ENCODE measurements around the gene RGS8. TPM values are rescaled to one million over a fixed set of nuclear protein-coding genes. Genes with fewer than 3 reads are reported as not detected.

Gene RGS8
- polyA plus RNA-seq, 1 of the 3 experiments (the other 2 are of a cell fraction) = not detected

DNA sequence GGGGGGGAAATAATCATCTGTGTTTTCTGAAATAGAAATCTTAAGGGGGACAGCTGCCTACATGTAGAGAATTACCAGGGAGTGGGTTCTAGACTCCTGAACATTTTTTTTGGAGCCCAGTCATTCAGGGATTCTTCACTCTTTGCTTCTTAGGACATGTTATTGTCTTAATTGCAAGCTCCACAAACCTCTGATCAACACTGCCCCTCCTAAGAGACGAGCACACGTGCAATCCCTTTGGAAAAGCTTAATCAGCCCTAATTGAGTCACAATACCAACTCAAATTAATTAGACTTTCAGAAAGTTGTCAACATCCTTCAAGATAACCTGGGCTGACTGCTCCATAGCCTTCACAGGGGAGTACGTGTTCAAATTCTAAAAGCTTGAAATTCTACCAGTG is 21.4 kb downstream of the RGS8 start (continued):
- TF ChIP-seq, protein P1, sequence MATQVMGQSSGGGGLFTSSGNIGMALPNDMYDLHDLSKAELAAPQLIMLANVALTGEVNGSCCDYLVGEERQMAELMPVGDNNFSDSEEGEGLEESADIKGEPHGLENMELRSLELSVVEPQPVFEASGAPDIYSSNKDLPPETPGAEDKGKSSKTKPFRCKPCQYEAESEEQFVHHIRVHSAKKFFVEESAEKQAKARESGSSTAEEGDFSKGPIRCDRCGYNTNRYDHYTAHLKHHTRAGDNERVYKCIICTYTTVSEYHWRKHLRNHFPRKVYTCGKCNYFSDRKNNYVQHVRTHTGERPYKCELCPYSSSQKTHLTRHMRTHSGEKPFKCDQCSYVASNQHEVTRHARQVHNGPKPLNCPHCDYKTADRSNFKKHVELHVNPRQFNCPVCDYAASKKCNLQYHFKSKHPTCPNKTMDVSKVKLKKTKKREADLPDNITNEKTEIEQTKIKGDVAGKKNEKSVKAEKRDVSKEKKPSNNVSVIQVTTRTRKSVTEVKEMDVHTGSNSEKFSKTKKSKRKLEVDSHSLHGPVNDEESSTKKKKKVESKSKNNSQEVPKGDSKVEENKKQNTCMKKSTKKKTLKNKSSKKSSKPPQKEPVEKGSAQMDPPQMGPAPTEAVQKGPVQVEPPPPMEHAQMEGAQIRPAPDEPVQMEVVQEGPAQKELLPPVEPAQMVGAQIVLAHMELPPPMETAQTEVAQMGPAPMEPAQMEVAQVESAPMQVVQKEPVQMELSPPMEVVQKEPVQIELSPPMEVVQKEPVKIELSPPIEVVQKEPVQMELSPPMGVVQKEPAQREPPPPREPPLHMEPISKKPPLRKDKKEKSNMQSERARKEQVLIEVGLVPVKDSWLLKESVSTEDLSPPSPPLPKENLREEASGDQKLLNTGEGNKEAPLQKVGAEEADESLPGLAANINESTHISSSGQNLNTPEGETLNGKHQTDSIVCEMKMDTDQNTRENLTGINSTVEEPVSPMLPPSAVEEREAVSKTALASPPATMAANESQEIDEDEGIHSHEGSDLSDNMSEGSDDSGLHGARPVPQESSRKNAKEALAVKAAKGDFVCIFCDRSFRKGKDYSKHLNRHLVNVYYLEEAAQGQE (IDR thresholded peaks at IDR 0.05; ENCODE audit: low read depth, low read length) = no peak
- no peak for TF ChIP-seq GATA2 (CRISPR knock-in tag; IDR thresholded peaks at IDR 0.05)

DNA sequence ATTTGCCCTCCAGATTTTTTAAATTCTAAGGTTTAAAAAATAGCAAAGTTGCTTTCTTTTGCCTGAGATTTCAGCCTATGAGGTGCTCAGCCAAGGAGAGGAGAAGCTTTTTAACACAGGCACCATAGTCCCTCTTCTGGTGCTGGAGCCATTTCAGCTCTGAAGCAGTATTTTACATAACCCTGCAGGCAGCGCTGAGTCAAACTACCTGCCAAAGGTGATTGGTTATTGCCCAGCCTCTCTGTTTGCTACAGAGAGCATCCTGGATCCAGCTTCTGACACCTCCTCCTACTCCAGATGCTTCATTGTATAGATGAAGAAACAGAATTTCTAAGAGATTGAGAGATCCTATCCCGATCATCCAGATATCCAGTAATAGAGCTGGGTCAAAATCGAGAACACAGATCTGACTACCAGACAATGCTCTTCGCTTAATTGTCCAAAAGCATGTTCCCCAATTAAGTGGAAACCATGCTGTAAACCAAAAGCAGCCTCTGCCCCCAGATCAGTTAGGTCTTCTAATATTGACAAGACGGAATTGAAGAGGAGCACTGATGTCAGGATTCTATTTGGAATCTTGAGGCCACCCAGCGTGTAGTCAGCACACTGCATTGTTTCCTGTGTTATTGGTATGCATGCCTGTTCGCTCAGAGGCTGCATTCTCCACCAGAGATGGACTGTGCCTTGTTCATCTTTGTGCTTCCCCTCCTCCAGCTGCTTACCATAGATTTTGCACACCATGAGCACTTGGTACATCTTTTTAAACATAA is 22.1 kb downstream of the RGS8 start:
- no peak for DNase-seq
- Histone ChIP-seq H3K9ac (no peak overlapping the region), H2AFZ (ENCODE audit: low read depth) (no peak overlapping the region), H3K27ac (ENCODE audit: low read depth in 2 of 2, low read length in 1 of 2) (no peak overlapping the region), H3K79me2 (ENCODE audit: insufficient read depth) (no peaks in the 10 kb centered on the region), H3K9me3 (no peaks in the 10 kb centered on the region), H3K36me3 (replicated peaks in 1 of 2; ENCODE audit: control insufficient read depth in 1 of 2, insufficient read depth in 2 of 2, low read length in 1 of 2) (no peaks in the 10 kb centered on the region), H3K4me1 (ENCODE audit: control insufficient read depth in 1 of 2, insufficient read depth in 2 of 2, low read depth in 1 of 2, low read length in 1 of 2) (no peaks in the 10 kb centered on the region), H3K4me3 (ENCODE audit: low read depth in 2 of 2, low read length in 1 of 2) (no peak overlapping the region), H3K4me2 (no peak overlapping the region), H4K20me1 (ENCODE audit: insufficient read depth) (no peaks in the 10 kb centered on the region), H3K27me3 (ENCODE audit: insufficient read depth) (no peaks in the 10 kb centered on the region), H3K9me2 (no peaks in the 10 kb centered on the region), H3F3A (replicated peaks; ENCODE audit: insufficient read depth) (no peaks in the 10 kb centered on the region)
- ChIA-PET POLR2A (no interaction called here), CTCF (interaction anchor here (1.1 to 2.1 kb wide), 3 partner anchors 12 to 122 kb away, joined by 3 to 6 read pairs (median 3); no protein-coding TSS in a partner anchor)
- WGBS (ENCODE audit: low lambda C conversion rate) = 67% methylated on average over 7 of the region's 7 CpGs
- no peak for TF ChIP-seq EP300 (IDR thresholded peaks at IDR 0.05; ENCODE audit: borderline replicate concordance in 1 of 2, low read depth in 1 of 2, low read length in 1 of 2)
- no peak for TF ChIP-seq RCOR1 (IDR thresholded peaks at IDR 0.05; ENCODE audit: low read length)
- no peak for TF ChIP-seq FOXJ3 (CRISPR knock-in tag; IDR thresholded peaks at IDR 0.05)
- TF ChIP-seq RXRA (IDR thresholded peaks at IDR 0.05; ENCODE audit: borderline replicate concordance, low read depth) = no peak
- TF ChIP-seq YY1 (IDR thresholded peaks at IDR 0.05; ENCODE audit: low read depth) = no peak
- TF ChIP-seq ELF1 (IDR thresholded peaks at IDR 0.05) = no peak
- no peak for TF ChIP-seq MXI1 (IDR thresholded peaks at IDR 0.05; ENCODE audit: low read depth, low read length)
- TF ChIP-seq, protein P2, sequence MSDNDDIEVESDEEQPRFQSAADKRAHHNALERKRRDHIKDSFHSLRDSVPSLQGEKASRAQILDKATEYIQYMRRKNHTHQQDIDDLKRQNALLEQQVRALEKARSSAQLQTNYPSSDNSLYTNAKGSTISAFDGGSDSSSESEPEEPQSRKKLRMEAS (IDR thresholded peaks at IDR 0.05; ENCODE audit: low read depth) = no peak
- no peak for TF ChIP-seq TEAD4 (IDR thresholded peaks at IDR 0.05; ENCODE audit: borderline replicate concordance, insufficient read depth)
- TF ChIP-seq NFIC (IDR thresholded peaks at IDR 0.05; ENCODE audit: borderline replicate concordance) = no peak
- TF ChIP-seq, protein P3, sequence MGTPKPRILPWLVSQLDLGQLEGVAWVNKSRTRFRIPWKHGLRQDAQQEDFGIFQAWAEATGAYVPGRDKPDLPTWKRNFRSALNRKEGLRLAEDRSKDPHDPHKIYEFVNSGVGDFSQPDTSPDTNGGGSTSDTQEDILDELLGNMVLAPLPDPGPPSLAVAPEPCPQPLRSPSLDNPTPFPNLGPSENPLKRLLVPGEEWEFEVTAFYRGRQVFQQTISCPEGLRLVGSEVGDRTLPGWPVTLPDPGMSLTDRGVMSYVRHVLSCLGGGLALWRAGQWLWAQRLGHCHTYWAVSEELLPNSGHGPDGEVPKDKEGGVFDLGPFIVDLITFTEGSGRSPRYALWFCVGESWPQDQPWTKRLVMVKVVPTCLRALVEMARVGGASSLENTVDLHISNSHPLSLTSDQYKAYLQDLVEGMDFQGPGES (IDR thresholded peaks at IDR 0.05; ENCODE audit: low read depth, low read length) = no peak
- no peak for TF ChIP-seq GATA2 (CRISPR knock-in tag; IDR thresholded peaks at IDR 0.05)
- TF ChIP-seq TCF12 (IDR thresholded peaks at IDR 0.05) = no peak
- TF ChIP-seq, protein P4, sequence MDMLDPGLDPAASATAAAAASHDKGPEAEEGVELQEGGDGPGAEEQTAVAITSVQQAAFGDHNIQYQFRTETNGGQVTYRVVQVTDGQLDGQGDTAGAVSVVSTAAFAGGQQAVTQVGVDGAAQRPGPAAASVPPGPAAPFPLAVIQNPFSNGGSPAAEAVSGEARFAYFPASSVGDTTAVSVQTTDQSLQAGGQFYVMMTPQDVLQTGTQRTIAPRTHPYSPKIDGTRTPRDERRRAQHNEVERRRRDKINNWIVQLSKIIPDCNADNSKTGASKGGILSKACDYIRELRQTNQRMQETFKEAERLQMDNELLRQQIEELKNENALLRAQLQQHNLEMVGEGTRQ (IDR thresholded peaks at IDR 0.05; ENCODE audit: borderline replicate concordance, low read depth, low read length) = no peak

Measured in SK-N-SH (cell line).